D341Med (cell line): ENCODE data around the gene CABLES1.

Experiments used
- DNase-seq: peaks from one replicate; pipeline ENCODE4 v3.0.0; 2012; ENCODE audit warnings: low spot score

CABLES1 gene

DNA sequence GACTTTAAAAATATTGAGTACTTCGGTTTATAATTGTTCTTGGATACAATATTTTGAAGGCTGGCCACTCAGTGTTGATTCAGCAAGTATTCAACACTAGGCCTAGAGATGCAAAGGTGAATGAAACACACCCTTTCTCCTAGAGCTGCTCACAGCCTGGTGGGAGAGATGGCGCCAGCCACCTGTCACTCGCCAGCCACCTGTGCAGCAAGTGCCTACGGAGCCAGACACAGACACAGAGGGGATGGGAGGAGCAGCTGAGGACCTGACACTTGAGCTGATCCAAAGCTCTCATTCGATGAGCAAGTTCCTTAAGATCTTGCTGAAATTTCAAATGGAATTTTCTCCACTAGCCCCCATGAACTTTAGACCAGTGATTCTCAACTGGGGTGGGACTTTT, 166.7 kb downstream of the CABLES1 start:
- no peak for DNase-seq

GRCh38 chr18:23302511-23302850, 167.2 kb downstream of the CABLES1 start:
- DNase-seq = no peak

- DNase-seq = no peak
Observed at GRCh38 chr18:23302851-23303527, 167.7 kb downstream of the CABLES1 start.

GRCh38 chr18:23306822-23307221, 171.5 kb downstream of the CABLES1 start:
- no peak for DNase-seq

GRCh38 chr18:23307567-23308295, 172.4 kb downstream of the CABLES1 start:
- DNase-seq = no peak
